K562 (cell line): Measurements from ENCODE around the gene KRT75. TPM values are rescaled to one million over a fixed set of nuclear protein-coding genes. Genes with fewer than 3 reads are reported as not detected.

Experiments used
- ERF ChIP-seq: fragments of 450-650 bp; formaldehyde crosslinking; IDR thresholded peaks from 2 replicates; pipeline ENCODE4 v1.4.0; 2020; ENCODE audit warnings: mild to moderate bottlenecking, mixed read lengths
- IRF2 ChIP-seq: sonication (generic); formaldehyde crosslinking; IDR thresholded peaks from 2 replicates; pipeline ENCODE4 v1.8.1; 2022; ENCODE audit warnings: mild to moderate bottlenecking, missing genetic modification reagents
- NR1H2 ChIP-seq: sonication (generic); formaldehyde crosslinking; IDR thresholded peaks from 2 replicates; pipeline ENCODE4 v1.4.0; 2020; ENCODE audit warnings: mild to moderate bottlenecking, missing genetic modification reagents
- RFX5 ChIP-seq: IDR thresholded peaks from 2 replicates; pipeline ENCODE4 v1.6.1; 2011; ENCODE audit warnings: low read depth, mild to moderate bottlenecking, improper control_type of control experiment, low read length
- TSC22D4 ChIP-seq: fragments of 450-650 bp; IDR thresholded peaks from 2 replicates; pipeline ENCODE4 v1.6.1; 2016; ENCODE audit warnings: missing genetic modification characterization, missing biosample characterization, control low read depth
- polyA plus RNA-seq, 8 experiments: library from polyadenylated mRNA; depleted of rRNA in 4 of 8; stranded (reverse) in 5 of 8; unstranded in 3 of 8; fragments of >200 nt; fragmentation: Nextera tagmentation in 2 of 8; fragmentation: Illumina TruSeq in 1 of 8; extraction: Ambion mirVana in 2 of 8; extraction: Trizol in 1 of 8; gene quantifications; 2 replicates each; pipeline versions ENCODE4 v1.2.1 to v1.2.3, GENCODE V29; 2011 to 2014; ENCODE audit warnings: inconsistent platforms in 1 of 8, missing spikeins in 1 of 8
- total RNA-seq, 7 experiments: library from RNA; depleted of rRNA in 6 of 7; stranded (reverse); fragments of >200 nt in 6 of 7; fragmentation: Illumina TruSeq in 2 of 7; extraction: Trizol in 2 of 7; gene quantifications; 2 replicates each; pipeline versions ENCODE4 v1.2.1 to v1.2.3, GENCODE V29; 2011 to 2021; ENCODE audit warnings: low replicate concordance in 1 of 7
- TF ChIP-seq, protein P1 (sequence below): sonication (generic); formaldehyde crosslinking; IDR thresholded peaks from 2 replicates; pipeline ENCODE4 v1.8.0; 2023; ENCODE audit warnings: missing genetic modification reagents, mild to moderate bottlenecking, borderline replicate concordance
- TF ChIP-seq, protein P2 (sequence below): fragments of 200-400 bp; formaldehyde crosslinking; IDR thresholded peaks from 2 replicates; pipeline ENCODE4 v1.6.1; 2017; ENCODE audit warnings: mild to moderate bottlenecking, low read depth, low read length, moderate library complexity

The KRT75 gene
- total and polyA plus RNA-seq, 9 of the 15 experiments (the other 6 are each of a cell fraction or from before 2014, with no cell fraction given), result not detected

DNA sequence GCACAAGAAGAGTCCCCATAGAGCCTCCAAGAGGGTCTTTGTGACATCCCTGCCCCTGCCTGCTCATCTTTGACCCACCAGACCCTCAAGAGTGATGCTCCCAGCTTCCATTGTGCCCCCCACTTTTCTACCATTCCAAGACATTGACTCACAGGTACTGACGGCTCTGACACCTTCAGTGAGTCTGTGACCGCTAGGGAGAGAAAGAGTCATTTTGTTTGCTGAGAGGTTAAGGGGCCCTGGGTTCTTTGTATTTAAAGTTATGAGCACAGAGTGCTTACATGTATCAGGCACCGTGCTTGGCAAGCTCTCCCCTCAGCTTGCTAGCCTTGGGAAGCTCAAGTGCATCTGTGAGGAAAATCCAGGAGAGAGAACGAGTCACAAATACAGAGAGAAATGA, 21.0 kb downstream of the KRT75 start (continued):
- TF ChIP-seq, protein P1, sequence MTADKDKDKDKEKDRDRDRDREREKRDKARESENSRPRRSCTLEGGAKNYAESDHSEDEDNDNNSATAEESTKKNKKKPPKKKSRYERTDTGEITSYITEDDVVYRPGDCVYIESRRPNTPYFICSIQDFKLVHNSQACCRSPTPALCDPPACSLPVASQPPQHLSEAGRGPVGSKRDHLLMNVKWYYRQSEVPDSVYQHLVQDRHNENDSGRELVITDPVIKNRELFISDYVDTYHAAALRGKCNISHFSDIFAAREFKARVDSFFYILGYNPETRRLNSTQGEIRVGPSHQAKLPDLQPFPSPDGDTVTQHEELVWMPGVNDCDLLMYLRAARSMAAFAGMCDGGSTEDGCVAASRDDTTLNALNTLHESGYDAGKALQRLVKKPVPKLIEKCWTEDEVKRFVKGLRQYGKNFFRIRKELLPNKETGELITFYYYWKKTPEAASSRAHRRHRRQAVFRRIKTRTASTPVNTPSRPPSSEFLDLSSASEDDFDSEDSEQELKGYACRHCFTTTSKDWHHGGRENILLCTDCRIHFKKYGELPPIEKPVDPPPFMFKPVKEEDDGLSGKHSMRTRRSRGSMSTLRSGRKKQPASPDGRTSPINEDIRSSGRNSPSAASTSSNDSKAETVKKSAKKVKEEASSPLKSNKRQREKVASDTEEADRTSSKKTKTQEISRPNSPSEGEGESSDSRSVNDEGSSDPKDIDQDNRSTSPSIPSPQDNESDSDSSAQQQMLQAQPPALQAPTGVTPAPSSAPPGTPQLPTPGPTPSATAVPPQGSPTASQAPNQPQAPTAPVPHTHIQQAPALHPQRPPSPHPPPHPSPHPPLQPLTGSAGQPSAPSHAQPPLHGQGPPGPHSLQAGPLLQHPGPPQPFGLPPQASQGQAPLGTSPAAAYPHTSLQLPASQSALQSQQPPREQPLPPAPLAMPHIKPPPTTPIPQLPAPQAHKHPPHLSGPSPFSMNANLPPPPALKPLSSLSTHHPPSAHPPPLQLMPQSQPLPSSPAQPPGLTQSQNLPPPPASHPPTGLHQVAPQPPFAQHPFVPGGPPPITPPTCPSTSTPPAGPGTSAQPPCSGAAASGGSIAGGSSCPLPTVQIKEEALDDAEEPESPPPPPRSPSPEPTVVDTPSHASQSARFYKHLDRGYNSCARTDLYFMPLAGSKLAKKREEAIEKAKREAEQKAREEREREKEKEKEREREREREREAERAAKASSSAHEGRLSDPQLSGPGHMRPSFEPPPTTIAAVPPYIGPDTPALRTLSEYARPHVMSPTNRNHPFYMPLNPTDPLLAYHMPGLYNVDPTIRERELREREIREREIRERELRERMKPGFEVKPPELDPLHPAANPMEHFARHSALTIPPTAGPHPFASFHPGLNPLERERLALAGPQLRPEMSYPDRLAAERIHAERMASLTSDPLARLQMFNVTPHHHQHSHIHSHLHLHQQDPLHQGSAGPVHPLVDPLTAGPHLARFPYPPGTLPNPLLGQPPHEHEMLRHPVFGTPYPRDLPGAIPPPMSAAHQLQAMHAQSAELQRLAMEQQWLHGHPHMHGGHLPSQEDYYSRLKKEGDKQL (CRISPR knock-in tag), result no peak
- TF ChIP-seq IRF2 (CRISPR knock-in tag), result no peak
- TF ChIP-seq NR1H2 (CRISPR knock-in tag), result no peak
- no peak for TF ChIP-seq ERF
- TF ChIP-seq TSC22D4 (tag), result no peak
- TF ChIP-seq, protein P2, sequence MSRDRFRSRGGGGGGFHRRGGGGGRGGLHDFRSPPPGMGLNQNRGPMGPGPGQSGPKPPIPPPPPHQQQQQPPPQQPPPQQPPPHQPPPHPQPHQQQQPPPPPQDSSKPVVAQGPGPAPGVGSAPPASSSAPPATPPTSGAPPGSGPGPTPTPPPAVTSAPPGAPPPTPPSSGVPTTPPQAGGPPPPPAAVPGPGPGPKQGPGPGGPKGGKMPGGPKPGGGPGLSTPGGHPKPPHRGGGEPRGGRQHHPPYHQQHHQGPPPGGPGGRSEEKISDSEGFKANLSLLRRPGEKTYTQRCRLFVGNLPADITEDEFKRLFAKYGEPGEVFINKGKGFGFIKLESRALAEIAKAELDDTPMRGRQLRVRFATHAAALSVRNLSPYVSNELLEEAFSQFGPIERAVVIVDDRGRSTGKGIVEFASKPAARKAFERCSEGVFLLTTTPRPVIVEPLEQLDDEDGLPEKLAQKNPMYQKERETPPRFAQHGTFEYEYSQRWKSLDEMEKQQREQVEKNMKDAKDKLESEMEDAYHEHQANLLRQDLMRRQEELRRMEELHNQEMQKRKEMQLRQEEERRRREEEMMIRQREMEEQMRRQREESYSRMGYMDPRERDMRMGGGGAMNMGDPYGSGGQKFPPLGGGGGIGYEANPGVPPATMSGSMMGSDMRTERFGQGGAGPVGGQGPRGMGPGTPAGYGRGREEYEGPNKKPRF, result no peak
- no peak for TF ChIP-seq RFX5
